Measurements from ENCODE around the gene FOXN4. TPM values are rescaled to one million over a fixed set of nuclear protein-coding genes. Genes with fewer than 3 reads are reported as not detected.

Gene FOXN4
- polyA plus RNA-seq, 1 experiment = not detected

GRCh38 chr12:109234012-109234411 lies 75.1 kb downstream of the FOXN4 start:
- H3K4me3 ChIP-seq (ENCODE audit: low read depth, low read length) = no peak overlapping the region
- no peaks in the 10 kb centered on the region for H3K27me3 ChIP-seq (ENCODE audit: control insufficient read depth, insufficient read depth, low read length)
- H3K36me3 ChIP-seq (ENCODE audit: control insufficient read depth, insufficient read depth, low read length) = no peaks in the 10 kb centered on the region
- no peak for DNase-seq (ENCODE audit: low read depth)
- TF ChIP-seq CTCF (IDR thresholded peaks at IDR 0.05; ENCODE audit: insufficient read depth, low read depth, low read length) = no peak
- POLR2A ChIA-PET = no interaction called here
- CTCF ChIA-PET = no interaction called here

- POLR2A ChIA-PET = no interaction called here
- CTCF ChIA-PET = no interaction called here
These were observed 76.4 kb downstream of the FOXN4 start for GRCh38 chr12:109232731-109233130.

GRCh38 chr12:109230193-109230592 lies 78.9 kb downstream of the FOXN4 start:
- TF ChIP-seq CTCF (IDR thresholded peaks at IDR 0.05; ENCODE audit: insufficient read depth, low read depth, low read length) = no peak
- ChIA-PET POLR2A (no interaction called here), CTCF (no interaction called here)
- H3K27me3 ChIP-seq (ENCODE audit: control insufficient read depth, insufficient read depth, low read length) = no peaks in the 10 kb centered on the region
- no peak overlapping the region for H3K4me3 ChIP-seq (ENCODE audit: low read depth, low read length)
- no peaks in the 10 kb centered on the region for H3K36me3 ChIP-seq (ENCODE audit: control insufficient read depth, insufficient read depth, low read length)
- no peak for DNase-seq (ENCODE audit: low read depth)

More at GRCh38 chr12:109232731-109233130, 76.4 kb downstream of the FOXN4 start:
- no peak for TF ChIP-seq CTCF (IDR thresholded peaks at IDR 0.05; ENCODE audit: insufficient read depth, low read depth, low read length)
- no peak for DNase-seq (ENCODE audit: low read depth)
- H3K4me3 ChIP-seq (ENCODE audit: low read depth, low read length) = no peak overlapping the region
- H3K27me3 ChIP-seq (ENCODE audit: control insufficient read depth, insufficient read depth, low read length) = no peaks in the 10 kb centered on the region
- H3K36me3 ChIP-seq (ENCODE audit: control insufficient read depth, insufficient read depth, low read length) = no peaks in the 10 kb centered on the region

- no peaks in the 10 kb centered on the region for H3K36me3 ChIP-seq (ENCODE audit: control insufficient read depth, insufficient read depth, low read length)
- TF ChIP-seq CTCF (IDR thresholded peaks at IDR 0.05; ENCODE audit: insufficient read depth, low read depth, low read length) = no peak
- DNase-seq (ENCODE audit: low read depth) = no peak
- ChIA-PET CTCF (no interaction called here), POLR2A (no interaction called here)
- no peak overlapping the region for H3K4me3 ChIP-seq (ENCODE audit: low read depth, low read length)
- H3K27me3 ChIP-seq (ENCODE audit: control insufficient read depth, insufficient read depth, low read length) = no peaks in the 10 kb centered on the region
These were observed 80.4 kb downstream of the FOXN4 start for GRCh38 chr12:109228664-109229063.

Other genes with a start within 250 kb of the FOXN4 start
- gene ALKBH2, start 215.8 kb downstream of the FOXN4 start, polyA plus RNA-seq (2011; rRNA removed) = 19.6 and 23.3 TPM in 2 replicates
- gene UNG, start 211.7 kb downstream of the FOXN4 start, polyA plus RNA-seq (2011; rRNA removed) = 10.4 and 11.7 TPM in 2 replicates
- gene ACACB, start 192.7 kb downstream of the FOXN4 start, polyA plus RNA-seq (2011; rRNA removed) = 1.1 and 1.7 TPM in 2 replicates
- gene MYO1H, start 38.6 kb upstream of the FOXN4 start, polyA plus RNA-seq (2011; rRNA removed) = not detected in 2 replicates
- gene KCTD10, start 168.0 kb upstream of the FOXN4 start, polyA plus RNA-seq (2011; rRNA removed) = 154 and 172 TPM in 2 replicates
- 38.9 and 43.9 TPM in 2 replicates for gene UBE3B, start 168.3 kb upstream of the FOXN4 start, polyA plus RNA-seq (2011; rRNA removed)

Measured in BJ (cell line).